Lung (tissue), 12 donors: ENCODE results near the gene BATF3. TPM values are rescaled to one million over a fixed set of nuclear protein-coding genes. Genes with fewer than 3 reads are reported as not detected.

ENCODE experiments used
- ATAC-seq: fragments of 200-7000 bp; cut with Tn5 transposase; one replicate; pipeline ENCODE4 v1.9.1; 2020; ENCODE audit warnings: moderate number of reproducible peaks; ENCODE audit not compliant: insufficient read depth, low FRiP score
- DNase-seq, 3 donors: peaks; one replicate each; pipeline ENCODE4 v3.0.0-alpha.2; 2013 to 2017
- H3K27ac ChIP-seq, 2 donors: one replicate each; pipeline ENCODE4 v1.5.1; 2013; ENCODE audit warnings: mild to moderate bottlenecking in 2 of 2, moderate library complexity in 2 of 2, control low read depth in 1 of 2, inconsistent platforms in 1 of 2, low read depth in 1 of 2, low read length in 1 of 2
- H3K27me3 ChIP-seq, 3 donors: one replicate each; pipeline ENCODE4 v1.5.1; 2013; ENCODE audit warnings: low read length in 2 of 3; ENCODE audit not compliant: control insufficient read depth in 3 of 3, insufficient read depth in 3 of 3
- H3K36me3 ChIP-seq, 4 donors: one replicate each; pipeline ENCODE4 v1.5.1; 2013; ENCODE audit warnings: low read length in 4 of 4, mild to moderate bottlenecking in 1 of 4, moderate library complexity in 1 of 4; ENCODE audit not compliant: control insufficient read depth in 4 of 4, insufficient read depth in 4 of 4
- H3K4me1 ChIP-seq, 5 donors: one replicate each; pipeline ENCODE4 v1.5.1; 2013; ENCODE audit warnings: low read length in 5 of 5, mild to moderate bottlenecking in 2 of 5, moderate library complexity in 1 of 5; ENCODE audit not compliant: control insufficient read depth in 5 of 5, insufficient read depth in 5 of 5
- H3K4me3 ChIP-seq: one replicate; pipeline ENCODE4 v1.5.1; 2013; ENCODE audit warnings: mild to moderate bottlenecking, control low read depth, moderate library complexity
- H3K9ac ChIP-seq, 2 donors: one replicate each; pipeline ENCODE4 v1.5.1; 2013; ENCODE audit warnings: low read length in 2 of 2, control low read depth in 1 of 2; ENCODE audit not compliant: insufficient read depth in 1 of 2
- H3K9me3 ChIP-seq, 4 donors: one replicate each; pipeline ENCODE4 v1.5.1; 2013; ENCODE audit warnings: low read length in 3 of 4, mild to moderate bottlenecking in 1 of 4, moderate library complexity in 1 of 4; ENCODE audit not compliant: control insufficient read depth in 4 of 4, insufficient read depth in 3 of 4
- WGBS, 2 donors: extraction: QIAGEN DNeasy Blood & Tissue Kit; methylation state at CpG; one replicate each; pipeline ENCODE4 v1.1.7; 2013; 5-methylcytosine and 5-hydroxymethylcytosine counted together
- polyA plus RNA-seq, 2 donors: library from polyadenylated mRNA; stranded (reverse); fragments of 200-250 nt; gene quantifications; one replicate each; pipeline ENCODE4 v1.2.1, GENCODE V29; 2013
- total RNA-seq, 2 donors: library from RNA; depleted of rRNA in 1 of 2; stranded (reverse); fragments of >200 nt in 1 of 2; gene quantifications; one replicate each; pipeline ENCODE4 v1.2.1, GENCODE V29; 2014 to 2021
- TF ChIP-seq, protein P1 (sequence below): IDR thresholded peaks from 2 replicates; pipeline ENCODE4 v1.5.1; 2012; ENCODE audit warnings: mild to moderate bottlenecking; ENCODE audit errors: control extremely low read depth, extremely low read depth
- donor health status: control.
- donor health status: control.
- donor health status: Bipolar disorder and iron deficiency.
- donor health status: healthy.
- donor health status: DM: yes; HTN: yes; CAD: no.

BATF3 gene
- total and polyA plus RNA-seq, 4 donors = 2.4 to 24.6 (median 10.1) TPM

DNA sequence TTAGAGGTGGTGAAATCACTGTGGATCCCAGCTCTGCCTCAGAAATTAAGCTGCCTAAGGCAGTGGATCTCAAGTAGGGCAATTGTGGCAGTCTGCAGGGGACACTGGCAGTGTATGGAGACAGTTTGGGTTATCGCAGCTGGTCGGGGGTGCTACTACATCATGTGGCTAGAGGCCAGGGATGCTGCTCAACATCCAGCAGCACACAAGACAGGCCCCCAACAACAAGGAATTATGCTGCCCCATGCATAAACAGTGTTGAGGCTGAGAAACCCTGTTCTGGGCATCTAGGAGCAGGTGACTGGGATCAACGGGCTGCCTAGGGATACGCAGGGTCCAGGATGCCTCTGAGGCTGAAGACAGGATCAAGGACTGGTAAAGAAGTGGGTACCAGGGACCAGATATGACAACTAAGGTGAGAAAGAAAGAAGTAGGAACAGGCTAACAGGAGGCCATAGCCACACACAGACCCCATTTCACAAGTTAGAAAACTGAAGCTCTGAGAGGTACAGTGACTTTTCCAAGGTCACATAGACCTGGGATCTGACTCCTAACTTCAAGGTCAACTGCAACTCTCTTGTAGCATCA, 8.7 kb downstream of the BATF3 start:
- peaks cover 0 to 4% (median 0%) of the 10 kb centered on the region in 4 donors for H3K36me3 ChIP-seq
- TF ChIP-seq, protein P1, sequence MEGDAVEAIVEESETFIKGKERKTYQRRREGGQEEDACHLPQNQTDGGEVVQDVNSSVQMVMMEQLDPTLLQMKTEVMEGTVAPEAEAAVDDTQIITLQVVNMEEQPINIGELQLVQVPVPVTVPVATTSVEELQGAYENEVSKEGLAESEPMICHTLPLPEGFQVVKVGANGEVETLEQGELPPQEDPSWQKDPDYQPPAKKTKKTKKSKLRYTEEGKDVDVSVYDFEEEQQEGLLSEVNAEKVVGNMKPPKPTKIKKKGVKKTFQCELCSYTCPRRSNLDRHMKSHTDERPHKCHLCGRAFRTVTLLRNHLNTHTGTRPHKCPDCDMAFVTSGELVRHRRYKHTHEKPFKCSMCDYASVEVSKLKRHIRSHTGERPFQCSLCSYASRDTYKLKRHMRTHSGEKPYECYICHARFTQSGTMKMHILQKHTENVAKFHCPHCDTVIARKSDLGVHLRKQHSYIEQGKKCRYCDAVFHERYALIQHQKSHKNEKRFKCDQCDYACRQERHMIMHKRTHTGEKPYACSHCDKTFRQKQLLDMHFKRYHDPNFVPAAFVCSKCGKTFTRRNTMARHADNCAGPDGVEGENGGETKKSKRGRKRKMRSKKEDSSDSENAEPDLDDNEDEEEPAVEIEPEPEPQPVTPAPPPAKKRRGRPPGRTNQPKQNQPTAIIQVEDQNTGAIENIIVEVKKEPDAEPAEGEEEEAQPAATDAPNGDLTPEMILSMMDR = no peak

DNA sequence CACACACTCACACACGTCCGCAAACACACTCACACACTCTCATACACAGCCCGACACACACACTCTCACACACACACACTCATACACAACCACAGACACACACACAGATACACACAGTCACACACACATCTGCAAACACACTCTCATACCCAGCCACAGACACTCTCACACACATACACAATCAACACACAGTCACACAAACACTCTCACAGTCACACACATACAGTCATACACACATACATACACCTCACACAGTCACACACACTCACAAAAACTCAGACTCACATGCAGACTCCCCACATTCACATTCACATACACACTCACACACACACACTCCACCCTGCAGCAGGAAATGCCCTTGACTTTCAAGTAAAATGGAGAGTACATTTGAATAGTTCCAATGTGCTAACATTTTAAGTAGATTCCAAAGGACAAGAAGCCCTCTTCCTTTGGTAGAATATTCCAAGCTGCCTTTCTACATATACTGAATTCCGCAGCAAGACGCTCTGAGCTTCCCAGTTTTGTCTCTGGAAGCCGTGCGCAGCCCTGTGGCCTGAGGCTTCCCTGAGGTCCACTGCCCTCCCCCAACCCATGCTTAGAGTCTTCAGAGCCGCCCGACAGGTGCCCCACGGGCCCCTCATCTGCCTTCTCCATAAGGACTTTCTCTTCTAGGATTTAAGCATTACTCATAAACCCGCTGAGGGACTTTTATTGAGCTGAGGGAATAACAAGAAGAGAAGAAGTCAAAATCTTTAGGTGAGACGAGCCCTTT, 9.7 kb downstream of the BATF3 start:
- Histone ChIP-seq H3K4me1 (peaks cover 0 to 16% (median 8%) of the 10 kb centered on the region in 5 donors), H3K9ac (no peak overlapping the region), H3K27me3 (peaks cover 0 to 9% (median 3%) of the 10 kb centered on the region in 3 donors), H3K36me3 (peaks cover 0 to 4% (median 0%) of the 10 kb centered on the region in 4 donors), H3K27ac (no peak overlapping the region), H3K4me3 (no peak overlapping the region), H3K9me3 (no peaks in the 10 kb centered on the region)
- DNase-seq (peak in 2 of 3 donors; percentile 36 to 59), ATAC-seq (no peak)
- TF ChIP-seq, protein P1 = no peak
- WGBS, 2 donors = 80 to 92% methylated on average over 12 of the region's 12 CpGs

More for the DNA sequence above, 8.7 kb downstream of the BATF3 start:
- no peak overlapping the region for H3K4me3 ChIP-seq
- H3K9me3 ChIP-seq = no peaks in the 10 kb centered on the region
- ATAC-seq (no peak), DNase-seq (no peak)
- peaks cover 0 to 14% (median 3%) of the 10 kb centered on the region in 3 donors for H3K27me3 ChIP-seq
- no peak overlapping the region for H3K27ac ChIP-seq
- H3K4me1 ChIP-seq = peaks cover 0 to 16% (median 8%) of the 10 kb centered on the region in 5 donors
- H3K9ac ChIP-seq = no peak overlapping the region
- WGBS, 2 donors = 95 to 97% methylated on average over 4 of the region's 4 CpGs

DNA sequence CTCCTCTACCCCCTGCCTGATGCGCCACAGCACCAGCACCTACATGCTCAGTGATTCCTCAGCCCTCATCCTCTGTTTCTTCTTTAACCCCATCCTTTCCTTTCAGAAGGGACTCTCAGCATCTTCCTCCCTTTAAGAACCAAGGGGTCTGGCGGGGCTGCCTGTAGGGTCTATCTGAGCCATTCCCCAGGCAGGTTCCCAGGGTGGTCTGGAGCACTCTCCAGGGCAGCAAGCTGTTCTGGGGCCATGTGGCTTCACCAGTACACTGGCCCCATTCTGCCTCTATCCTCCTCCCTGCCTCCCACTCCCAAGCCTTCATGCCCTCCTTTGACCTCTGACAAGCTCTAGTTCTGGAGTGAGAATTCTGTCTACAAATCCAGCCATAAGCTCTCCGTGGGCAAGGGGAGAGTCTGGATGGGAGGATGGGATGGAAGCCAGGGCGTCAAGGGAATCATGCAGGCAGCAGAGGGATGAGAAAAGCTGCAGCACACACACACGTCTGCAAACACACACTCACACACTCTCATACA, 10.4 kb downstream of the BATF3 start:
- TF ChIP-seq, protein P1 = no peak

More for the DNA sequence above, 10.4 kb downstream of the BATF3 start:
- Histone ChIP-seq H3K4me1 (peaks cover 0 to 16% (median 8%) of the 10 kb centered on the region in 5 donors), H3K9ac (no peak overlapping the region), H3K27me3 (peaks cover 0 to 3% (median 3%) of the 10 kb centered on the region in 3 donors), H3K36me3 (peaks cover 0 to 4% (median 0%) of the 10 kb centered on the region in 4 donors), H3K27ac (no peak overlapping the region), H3K4me3 (no peak overlapping the region), H3K9me3 (no peaks in the 10 kb centered on the region)
- 82 to 85% methylated on average over 5 of the region's 5 CpGs for WGBS, 2 donors
- no peak for ATAC-seq
- no peak for DNase-seq
